Neural cell (in vitro differentiated cells): ENCODE measurements around the gene PCDH1. TPM values are rescaled to one million over a fixed set of nuclear protein-coding genes. Genes with fewer than 3 reads are reported as not detected.

Experiments
- H2AFZ ChIP-seq: fragments of 200-600, 300-800 bp; sonication (generic), shearing (Covaris generic); 2 replicates; pipeline ENCODE4 v1.6.0; 2014; ENCODE audit warnings: low read depth, mild to moderate bottlenecking, antibody characterized with exemption, low read length, moderate library complexity
- H3F3A ChIP-seq: fragments of 200-600 bp; shearing (Covaris generic); 2 replicates; pipeline ENCODE4 v1.6.1; 2016; ENCODE audit warnings: mild to moderate bottlenecking, moderate library complexity, mixed read lengths, antibody characterized with exemption, low read length; ENCODE audit not compliant: insufficient read depth, poor library complexity, severe bottlenecking
- H3K27ac ChIP-seq: fragments of 200-600, 300-800 bp; sonication (generic), shearing (Covaris generic); 2 replicates; pipeline ENCODE4 v1.5.1; 2014; ENCODE audit warnings: mild to moderate bottlenecking, low read length, moderate library complexity
- H3K27me3 ChIP-seq: fragments of 300-800, 200-600 bp; sonication (generic), shearing (Covaris generic); 2 replicates; pipeline ENCODE4 v1.6.0; 2014; ENCODE audit warnings: mild to moderate bottlenecking, low read depth, low read length, moderate library complexity; ENCODE audit not compliant: insufficient read depth
- H3K36me3 ChIP-seq: fragments of 300-800, 200-600 bp; sonication (generic), shearing (Covaris generic); 2 replicates; pipeline ENCODE4 v1.5.1; 2014; ENCODE audit warnings: mild to moderate bottlenecking, antibody characterized with exemption, low read length, moderate library complexity; ENCODE audit not compliant: insufficient read depth
- H3K4me2 ChIP-seq: fragments of 300-800, 200-600 bp; sonication (generic), shearing (Covaris generic); 2 replicates; pipeline ENCODE4 v1.6.0; 2014; ENCODE audit warnings: mild to moderate bottlenecking, low read length
- H3K4me3 ChIP-seq: fragments of 300-800, 200-600 bp; sonication (generic), shearing (Covaris generic); 2 replicates; pipeline ENCODE4 v1.5.1; 2014; ENCODE audit warnings: mild to moderate bottlenecking, low read length, moderate library complexity
- H3K79me2 ChIP-seq: fragments of 200-600 bp; shearing (Covaris generic); replicated peaks from 2 replicates; pipeline ENCODE4 v1.6.0; 2014; ENCODE audit warnings: mild to moderate bottlenecking, low read length, moderate library complexity; ENCODE audit not compliant: insufficient read depth
- H3K9ac ChIP-seq: fragments of 300-800, 200-600 bp; sonication (generic), shearing (Covaris generic); 2 replicates; pipeline ENCODE4 v1.6.1; 2016; ENCODE audit warnings: mild to moderate bottlenecking, low read length, mixed read lengths
- H3K9me2 ChIP-seq: fragments of 200-600 bp; shearing (Covaris generic); 2 replicates; pipeline ENCODE4 v1.6.1; 2016; ENCODE audit warnings: mild to moderate bottlenecking, low read length, mixed read lengths; ENCODE audit not compliant: insufficient read depth
- H3K9me3 ChIP-seq: fragments of 200-600, 300-800 bp; sonication (generic), shearing (Covaris generic); 2 replicates; pipeline ENCODE4 v1.6.1; 2016; ENCODE audit warnings: mild to moderate bottlenecking, mixed run types, low read length, moderate library complexity, mixed read lengths
- H4K20me1 ChIP-seq: fragments of 200-600 bp; shearing (Covaris generic); 2 replicates; pipeline ENCODE4 v1.6.1; 2016; ENCODE audit warnings: mild to moderate bottlenecking, mixed run types; ENCODE audit not compliant: insufficient read depth
- CTCF ChIP-seq: fragments of 450-650 bp; IDR thresholded peaks from 2 replicates; pipeline ENCODE4 v1.5.1; 2014; ENCODE audit warnings: antibody characterized with exemption, mild to moderate bottlenecking, moderate library complexity; ENCODE audit not compliant: poor library complexity, severe bottlenecking
- EP300 ChIP-seq: fragments of 450-650 bp; conservative IDR thresholded peaks from 2 replicates; pipeline ENCODE4 v1.6.1; 2014; ENCODE audit warnings: antibody characterized with exemption, mild to moderate bottlenecking, moderate library complexity; ENCODE audit not compliant: poor library complexity, severe bottlenecking
- EZH2 ChIP-seq: fragments of 200-600, 300-800 bp; shearing (Covaris generic), sonication (generic); IDR thresholded peaks from 2 replicates; pipeline ENCODE4 v1.6.1; 2014; ENCODE audit warnings: antibody characterized with exemption, low read length, borderline replicate concordance, mild to moderate bottlenecking; ENCODE audit not compliant: insufficient read depth, poor library complexity, severe bottlenecking
- MXI1 ChIP-seq: fragments of 450-650 bp; conservative IDR thresholded peaks from 2 replicates; pipeline ENCODE4 v1.6.1; 2014; ENCODE audit warnings: antibody characterized with exemption, mild to moderate bottlenecking; ENCODE audit not compliant: poor library complexity, severe bottlenecking
- POLR2AphosphoS5 ChIP-seq: IDR thresholded peaks from 2 replicates; pipeline ENCODE4 v1.6.1; 2012
- RAD21 ChIP-seq: fragments of 450-650 bp; conservative IDR thresholded peaks from 2 replicates; pipeline ENCODE4 v1.6.1; 2014; ENCODE audit warnings: antibody characterized with exemption, mild to moderate bottlenecking, moderate library complexity
- REST ChIP-seq: IDR thresholded peaks from 2 replicates; pipeline ENCODE4 v1.6.1; 2012; ENCODE audit warnings: borderline replicate concordance
- SMC3 ChIP-seq: fragments of 450-650 bp; conservative IDR thresholded peaks from 2 replicates; pipeline ENCODE4 v1.6.1; 2014; ENCODE audit warnings: antibody characterized with exemption, mild to moderate bottlenecking, moderate library complexity; ENCODE audit not compliant: poor library complexity
- TAF1 ChIP-seq: IDR thresholded peaks from 2 replicates; pipeline ENCODE4 v1.6.1; 2012; ENCODE audit warnings: low read depth
- polyA plus RNA-seq: library from polyadenylated mRNA; depleted of rRNA; stranded (reverse); fragments of >200 nt; gene quantifications from 2 replicates; pipeline ENCODE4 v1.2.3, GENCODE V29; 2014

Gene PCDH1
- polyA plus RNA-seq, 1 donor from 2014 or later, result 13.9 TPM

GRCh38 chr5:141882594-141883183, 4.5 kb upstream of the PCDH1 start:
- H3K27ac ChIP-seq, result peak overlapping the region; percentile 99
- H3K27me3 ChIP-seq, result no peaks in the 10 kb centered on the region
- H4K20me1 ChIP-seq, result no peaks in the 10 kb centered on the region
- H3K9me3 ChIP-seq, result no peaks in the 10 kb centered on the region
- H3F3A ChIP-seq, result no peaks in the 10 kb centered on the region
- peaks cover 10% of the 10 kb centered on the region for H3K79me2 ChIP-seq
- H2AFZ ChIP-seq, result peak overlapping the region; percentile 48
- H3K36me3 ChIP-seq, result no peaks in the 10 kb centered on the region
- H3K9me2 ChIP-seq, result no peaks in the 10 kb centered on the region
- peak; percentile 57 for TF ChIP-seq POLR2AphosphoS5
- peak; percentile 38 for TF ChIP-seq SMC3
- TF ChIP-seq MXI1, result peak; percentile 14
- TF ChIP-seq TAF1, result no peak
- TF ChIP-seq CTCF, result peak; percentile 11
- peak; percentile 65 for TF ChIP-seq REST
- peak; percentile 63 for TF ChIP-seq EP300
- TF ChIP-seq RAD21, result peak; percentile 45
- TF ChIP-seq EZH2, result no peak
- H3K4me2 ChIP-seq, result peak overlapping the region; percentile 90
- H3K4me3 ChIP-seq, result peak overlapping the region; percentile 59
- H3K9ac ChIP-seq, result peak overlapping the region; percentile 98

- no peaks in the 10 kb centered on the region for H4K20me1 ChIP-seq
- H3K4me3 ChIP-seq, result peak overlapping the region; percentile 59
- no peak for TF ChIP-seq TAF1
- TF ChIP-seq RAD21, result no peak
- no peak for TF ChIP-seq EZH2
- no peak for TF ChIP-seq REST
- TF ChIP-seq POLR2AphosphoS5, result no peak
- no peak for TF ChIP-seq CTCF
- TF ChIP-seq EP300, result no peak
- no peak for TF ChIP-seq MXI1
- TF ChIP-seq SMC3, result no peak
- H3K9me2 ChIP-seq, result no peaks in the 10 kb centered on the region
- peaks cover 18% of the 10 kb centered on the region for H3K79me2 ChIP-seq
- H3K27me3 ChIP-seq, result no peaks in the 10 kb centered on the region
- no peaks in the 10 kb centered on the region for H3K36me3 ChIP-seq
- no peaks in the 10 kb centered on the region for H3F3A ChIP-seq
- no peaks in the 10 kb centered on the region for H3K9me3 ChIP-seq
- peak overlapping the region; percentile 98 for H3K9ac ChIP-seq
- H3K27ac ChIP-seq, result peak overlapping the region; percentile 99
- H3K4me2 ChIP-seq, result peak overlapping the region; percentile 90
- H2AFZ ChIP-seq, result no peak overlapping the region
Measured at GRCh38 chr5:141881886-141882285, 3.7 kb upstream of the PCDH1 start.
